Trophoblast cell (in vitro differentiated cells and primary cell): Measurements from ENCODE around the gene MTRF1.
A peak's percentile ranks its signal among the peaks of the same experiment; 100 is the strongest.
"Not testable (repeated sequence)": the region's sequence is repeated elsewhere in the genome, so short reads cannot be mapped to it uniquely, and the experiment has no call there.

ENCODE experiments used
- DNase-seq, 2 donors: peaks; one replicate each; pipeline ENCODE4 v3.0.0-alpha.2; 2016
- H2AFZ ChIP-seq: 2 replicates; pipeline ENCODE4 v1.6.1; 2013; ENCODE audit warnings: low read length, moderate library complexity, mild to moderate bottlenecking; ENCODE audit not compliant: insufficient read depth, poor library complexity
- H2AK5ac ChIP-seq: 2 replicates; pipeline ENCODE4 v1.6.1; 2013; ENCODE audit warnings: mild to moderate bottlenecking, low read length
- H2BK120ac ChIP-seq: 2 replicates; pipeline ENCODE4 v1.6.1; 2013; ENCODE audit warnings: low read length, mild to moderate bottlenecking, moderate library complexity; ENCODE audit not compliant: insufficient read depth, poor library complexity
- H2BK12ac ChIP-seq: 2 replicates; pipeline ENCODE4 v1.6.1; 2013; ENCODE audit warnings: mild to moderate bottlenecking, low read length, moderate library complexity
- H2BK5ac ChIP-seq: 2 replicates; pipeline ENCODE4 v1.6.1; 2013; ENCODE audit warnings: low read length, low read depth, moderate library complexity, mild to moderate bottlenecking; ENCODE audit not compliant: poor library complexity
- H3K14ac ChIP-seq: 2 replicates; pipeline ENCODE4 v1.6.1; 2013; ENCODE audit warnings: mild to moderate bottlenecking, low read length
- H3K18ac ChIP-seq: 2 replicates; pipeline ENCODE4 v1.6.1; 2013; ENCODE audit warnings: mild to moderate bottlenecking, low read length
- H3K23ac ChIP-seq: 2 replicates; pipeline ENCODE4 v1.6.1; 2013; ENCODE audit warnings: low read length
- H3K27ac ChIP-seq: 2 replicates; pipeline ENCODE4 v1.5.1; 2013; ENCODE audit warnings: low read depth, mild to moderate bottlenecking, inconsistent platforms, low read length, moderate library complexity
- H3K27me3 ChIP-seq: 2 replicates; pipeline ENCODE4 v1.6.1; 2013; ENCODE audit warnings: inconsistent platforms, mild to moderate bottlenecking, low read length, moderate library complexity; ENCODE audit not compliant: insufficient read depth
- H3K36me3 ChIP-seq, 2 experiments: 1 replicate in 1 of 2; 2 replicates in 1 of 2; pipeline ENCODE4 v1.6.1; 2013; ENCODE audit warnings: low read length in 2 of 2, mild to moderate bottlenecking in 2 of 2, moderate library complexity in 1 of 2; ENCODE audit not compliant: insufficient read depth in 2 of 2, control insufficient read depth in 1 of 2
- H3K4ac ChIP-seq: 2 replicates; pipeline ENCODE4 v1.6.1; 2013; ENCODE audit warnings: low read depth, mild to moderate bottlenecking, low read length, moderate library complexity
- H3K4me1 ChIP-seq, 2 experiments: 1 replicate in 1 of 2; 2 replicates in 1 of 2; pipeline ENCODE4 v1.6.1; 2013; ENCODE audit warnings: low read length in 2 of 2, mild to moderate bottlenecking in 2 of 2, moderate library complexity in 1 of 2; ENCODE audit not compliant: insufficient read depth in 2 of 2, control insufficient read depth in 1 of 2
- H3K4me2 ChIP-seq: 2 replicates; pipeline ENCODE4 v1.6.1; 2013; ENCODE audit warnings: inconsistent platforms, mild to moderate bottlenecking, low read length, moderate library complexity
- H3K4me3 ChIP-seq: 2 replicates; pipeline ENCODE4 v1.5.1; 2013; ENCODE audit warnings: mild to moderate bottlenecking, low read depth, low read length, inconsistent platforms
- H3K79me1 ChIP-seq: one replicate; pipeline ENCODE4 v1.6.1; 2013; ENCODE audit warnings: low read length
- H3K79me2 ChIP-seq: 2 replicates; pipeline ENCODE4 v1.6.1; 2013; ENCODE audit warnings: low read length, mild to moderate bottlenecking; ENCODE audit not compliant: control insufficient read depth, insufficient read depth, poor library complexity
- H3K9ac ChIP-seq: 2 replicates; pipeline ENCODE4 v1.6.1; 2013; ENCODE audit warnings: mild to moderate bottlenecking, low read length
- H3K9me3 ChIP-seq: 2 replicates; pipeline ENCODE4 v1.6.1; 2013; ENCODE audit warnings: low read depth, mild to moderate bottlenecking, control low read depth, inconsistent platforms, low read length; ENCODE audit not compliant: insufficient read depth
- H4K12ac ChIP-seq: 2 replicates; pipeline ENCODE4 v1.6.1; 2013; ENCODE audit warnings: low read depth, mild to moderate bottlenecking, low read length, moderate library complexity
- H4K8ac ChIP-seq: 2 replicates; pipeline ENCODE4 v1.6.1; 2013; ENCODE audit warnings: low read depth, mild to moderate bottlenecking, low read length, moderate library complexity
- H4K91ac ChIP-seq: one replicate; pipeline ENCODE4 v1.6.1; 2013; ENCODE audit warnings: low read depth, mild to moderate bottlenecking, low read length, moderate library complexity
- WGBS: extraction: QIAGEN DNeasy Blood & Tissue Kit; methylation state at CpG from one replicate; pipeline ENCODE4 v1.1.7; 2013; ENCODE audit warnings: missing lambda C conversion rate; ENCODE audit not compliant: insufficient read length, insufficient coverage; ENCODE audit errors: extremely low coverage; 5-methylcytosine and 5-hydroxymethylcytosine counted together

The MTRF1 gene

DNA sequence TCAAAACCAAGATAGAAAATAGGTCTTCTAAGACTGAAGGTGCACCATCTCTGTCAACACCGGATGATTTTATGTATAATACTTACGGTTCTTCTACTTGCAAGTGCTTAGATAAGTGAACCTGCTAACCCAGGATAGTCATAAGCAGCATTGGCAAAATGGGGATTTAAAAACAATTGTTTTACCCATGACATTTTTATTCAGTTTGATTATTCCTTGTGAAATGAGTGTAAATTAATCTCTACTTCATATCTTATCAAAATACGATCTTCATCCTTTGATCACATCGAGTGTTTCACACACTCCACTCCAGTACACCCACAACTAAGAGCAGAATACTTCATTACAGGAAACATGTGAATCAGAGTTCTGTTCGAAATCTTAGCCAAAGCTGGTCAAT, 23.0 kb upstream of the MTRF1 start:
- no peak overlapping the region for H4K91ac ChIP-seq
- H3K4ac ChIP-seq, result no peak overlapping the region
- no peak overlapping the region for H3K27ac ChIP-seq
- no peak overlapping the region for H3K14ac ChIP-seq
- no peak overlapping the region for H2BK5ac ChIP-seq
- H3K27me3 ChIP-seq, result no peaks in the 10 kb centered on the region
- no peak overlapping the region for H3K9ac ChIP-seq
- H3K4me3 ChIP-seq, result no peak overlapping the region
- H2AK5ac ChIP-seq, result no peak overlapping the region
- H2BK120ac ChIP-seq, result no peak overlapping the region
- no peaks in the 10 kb centered on the region for H3K79me2 ChIP-seq
- no peak for DNase-seq
- H4K12ac ChIP-seq, result no peak overlapping the region
- no peaks in the 10 kb centered on the region for H3K36me3 ChIP-seq
- H3K79me1 ChIP-seq, result no peaks in the 10 kb centered on the region
- no peak overlapping the region for H3K23ac ChIP-seq
- H3K18ac ChIP-seq, result no peak overlapping the region
- H2BK12ac ChIP-seq, result no peak overlapping the region
- no peaks in the 10 kb centered on the region for H3K4me1 ChIP-seq
- H2AFZ ChIP-seq, result no peak overlapping the region
- no peaks in the 10 kb centered on the region for H3K9me3 ChIP-seq
- H3K4me2 ChIP-seq, result no peak overlapping the region
- H4K8ac ChIP-seq, result no peak overlapping the region
- no CpG with 5 or more reads among the region's 5 CpGs for WGBS

DNA sequence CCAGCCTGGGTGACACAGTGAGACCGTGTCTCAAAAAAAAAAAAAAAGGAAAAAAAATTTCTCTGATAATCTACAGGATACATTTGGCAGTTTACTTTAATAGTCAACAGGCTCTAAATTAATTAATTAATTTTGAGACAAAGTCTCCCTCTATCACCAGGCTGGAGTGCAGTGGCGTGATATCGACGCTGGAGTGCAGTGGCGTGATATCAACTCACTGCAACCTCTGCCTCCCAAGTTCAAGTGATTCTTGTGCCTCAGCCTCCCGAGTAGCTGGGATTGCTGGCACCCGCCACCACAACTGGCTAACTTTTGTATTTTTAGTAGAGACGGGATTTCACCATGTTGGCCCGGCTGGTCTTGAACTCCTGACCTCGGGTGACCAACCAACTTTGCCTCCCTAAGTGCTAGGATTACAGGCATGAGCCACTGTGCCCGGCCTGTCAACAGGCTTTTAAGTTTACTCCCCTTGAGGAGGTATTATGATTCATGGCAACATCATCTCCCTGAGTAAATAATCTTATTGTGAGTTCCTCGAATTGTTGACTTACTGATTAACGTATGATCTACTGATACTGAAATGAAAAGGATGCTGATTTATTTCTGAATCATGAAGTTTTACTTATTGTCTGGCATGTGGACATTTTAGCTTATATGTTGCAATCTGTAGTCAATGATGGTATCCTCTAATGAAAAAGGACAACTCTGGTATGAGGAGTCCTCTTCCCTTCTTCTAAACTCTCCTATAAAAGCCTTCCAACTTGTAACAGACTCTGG, 21.3 kb upstream of the MTRF1 start:
- Histone ChIP-seq H3K9ac (no peak overlapping the region), H3K79me2 (no peaks in the 10 kb centered on the region), H2BK120ac (no peak overlapping the region), H3K4me3 (no peak overlapping the region), H2AFZ (no peak overlapping the region), H4K91ac (no peak overlapping the region), H4K8ac (no peak overlapping the region), H2BK12ac (no peak overlapping the region), H3K9me3 (no peaks in the 10 kb centered on the region), H3K14ac (no peak overlapping the region), H3K18ac (no peak overlapping the region), H2BK5ac (no peak overlapping the region), H3K36me3 (no peaks in the 10 kb centered on the region), H3K79me1 (no peaks in the 10 kb centered on the region), H3K4me1 (no peaks in the 10 kb centered on the region), H3K4ac (no peak overlapping the region), H3K27ac (no peak overlapping the region), H2AK5ac (no peak overlapping the region), H4K12ac (no peak overlapping the region), H3K4me2 (no peak overlapping the region), H3K23ac (no peak overlapping the region), H3K27me3 (no peaks in the 10 kb centered on the region)
- DNase-seq, result peak; percentile 76 to 91
- no CpG with 5 or more reads among the region's 13 CpGs for WGBS

DNA sequence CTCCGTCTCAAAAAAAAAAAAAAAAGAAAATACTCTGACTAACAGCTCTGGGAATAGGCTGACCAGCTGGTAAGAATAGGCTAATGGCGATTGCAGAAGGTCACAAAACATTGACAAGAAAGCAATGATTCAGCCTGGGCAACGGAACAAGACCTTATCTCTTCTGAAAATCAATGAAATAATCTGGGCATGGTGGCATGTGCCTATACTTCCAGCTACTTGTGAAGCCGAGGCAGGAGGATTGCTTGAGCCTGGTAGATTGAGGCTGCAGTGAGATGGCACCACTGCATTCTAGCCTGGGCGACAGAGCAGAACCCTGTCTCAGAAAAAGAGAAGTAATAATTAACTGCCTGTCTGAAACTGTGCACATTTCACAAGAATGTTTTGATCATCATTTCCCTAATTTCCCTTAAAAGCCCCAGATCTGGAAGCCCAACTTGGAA, 18.8 kb upstream of the MTRF1 start:
- Histone ChIP-seq H4K91ac (no peak overlapping the region), H3K79me2 (no peaks in the 10 kb centered on the region), H3K18ac (no peak overlapping the region), H3K4me1 (no peaks in the 10 kb centered on the region), H3K9ac (no peak overlapping the region), H2BK12ac (no peak overlapping the region), H4K12ac (no peak overlapping the region), H3K23ac (no peak overlapping the region), H2BK5ac (no peak overlapping the region), H3K9me3 (no peaks in the 10 kb centered on the region), H3K27me3 (no peaks in the 10 kb centered on the region), H3K4me3 (no peak overlapping the region), H2BK120ac (no peak overlapping the region), H3K79me1 (no peaks in the 10 kb centered on the region), H2AK5ac (no peak overlapping the region), H3K36me3 (no peaks in the 10 kb centered on the region), H3K27ac (no peak overlapping the region), H2AFZ (no peak overlapping the region), H3K14ac (no peak overlapping the region), H3K4ac (no peak overlapping the region), H3K4me2 (no peak overlapping the region), H4K8ac (no peak overlapping the region)
- DNase-seq, result no peak
- WGBS, result no CpG with 5 or more reads among the region's 5 CpGs

DNA sequence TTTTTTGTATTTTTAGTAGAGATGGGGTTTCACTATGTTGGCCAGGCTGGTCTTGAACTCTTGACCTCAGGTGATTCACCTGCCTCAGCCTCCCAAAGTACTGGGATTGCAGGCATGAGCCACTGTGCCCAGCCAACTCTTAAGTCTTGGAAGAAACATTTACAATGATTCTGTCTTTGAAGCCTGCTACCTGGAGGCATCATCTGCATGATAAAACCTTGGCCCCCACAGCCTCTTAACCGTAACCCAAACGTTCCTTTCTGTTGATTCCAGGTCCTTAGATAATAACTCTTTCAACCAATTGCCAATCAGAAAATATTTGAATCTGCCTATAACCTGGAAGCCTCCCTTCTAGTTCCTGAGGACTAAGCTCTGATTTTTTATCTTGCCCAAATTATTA, 15.8 kb upstream of the MTRF1 start:
- not testable (repeated sequence) for H3K4me1 ChIP-seq, H3K36me3 ChIP-seq, H4K8ac ChIP-seq, H4K91ac ChIP-seq, H3K18ac ChIP-seq, H3K4me3 ChIP-seq, H3K23ac ChIP-seq, H2BK120ac ChIP-seq, H2BK12ac ChIP-seq, H3K9me3 ChIP-seq, H3K27me3 ChIP-seq, H3K79me1 ChIP-seq, H3K27ac ChIP-seq, H3K4ac ChIP-seq, H4K12ac ChIP-seq, DNase-seq, H3K14ac ChIP-seq, H3K4me2 ChIP-seq, H2BK5ac ChIP-seq, H2AFZ ChIP-seq, H2AK5ac ChIP-seq, H3K79me2 ChIP-seq, H3K9ac ChIP-seq
- no CpG with 5 or more reads among the region's 2 CpGs for WGBS
